ENCODE results near the gene SCD5. TPM values are rescaled to one million over a fixed set of nuclear protein-coding genes. Genes with fewer than 3 reads are reported as not detected.

SCD5 gene
- total and polyA plus RNA-seq, 2 of the 8 experiments (the other 6 are each of a cell fraction or from before 2014, with no cell fraction given): 0.92 to 1.2 TPM

DNA sequence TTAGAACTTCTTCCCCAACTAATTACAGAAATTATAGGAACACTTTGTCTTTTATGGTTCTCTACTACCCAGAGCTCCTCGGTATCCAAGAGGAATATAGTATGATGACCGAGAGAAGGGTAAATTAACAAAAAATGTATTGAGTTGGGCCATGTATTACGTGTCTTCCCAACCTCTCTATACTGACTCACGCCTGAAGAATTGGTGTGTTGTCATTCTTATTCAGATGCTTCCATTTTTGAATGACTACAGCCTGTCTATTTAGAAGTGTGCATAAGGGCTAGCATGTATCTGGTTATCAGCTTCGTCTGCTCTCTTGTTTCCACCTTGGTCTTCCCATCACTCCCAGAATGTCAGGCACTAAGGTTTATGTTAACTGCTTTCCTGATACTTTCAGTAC is 24.5 kb upstream of the SCD5 start:
- no peak overlapping the region for H3K14ac ChIP-seq (ENCODE audit: insufficient read length)
- H3K4ac ChIP-seq (replicated peaks; ENCODE audit: insufficient read length, low read depth, low read length): no peak overlapping the region
- H2BK15ac ChIP-seq (ENCODE audit: low read length): no peak overlapping the region
- H4K91ac ChIP-seq (replicated peaks; ENCODE audit: insufficient read length, low read length): no peak overlapping the region
- H3K27ac ChIP-seq (ENCODE audit: low read depth, low read length): no peak overlapping the region
- no peak overlapping the region for H3K23ac ChIP-seq (ENCODE audit: insufficient read length)
- no peaks in the 10 kb centered on the region for H3K27me3 ChIP-seq (replicated peaks in 1 of 4; ENCODE audit: control insufficient read depth in 3 of 4, extremely low read depth in 1 of 4, insufficient read depth in 3 of 4, low read length in 3 of 4)
- H3K23me2 ChIP-seq (ENCODE audit: low read depth, low read length): no peaks in the 10 kb centered on the region
- H3K79me1 ChIP-seq (ENCODE audit: low read depth, low read length): no peaks in the 10 kb centered on the region
- H4K20me1 ChIP-seq (replicated peaks in 1 of 2; ENCODE audit: control insufficient read depth in 1 of 2, insufficient read depth in 2 of 2, low read length in 2 of 2): peaks cover 2 to 6% of the 10 kb centered on the region in 2 experiments
- no peak overlapping the region for H3K9ac ChIP-seq (replicated peaks in 1 of 4; ENCODE audit: extremely low read depth in 1 of 4, low read depth in 3 of 4, low read length in 3 of 4)
- no peak overlapping the region for H2BK120ac ChIP-seq (replicated peaks; ENCODE audit: low read depth, low read length)
- no peak overlapping the region for H4K5ac ChIP-seq (ENCODE audit: insufficient read length, low read depth, low read length)
- WGBS, 2 experiments (ENCODE audit: extremely low coverage in 1 of 2, insufficient coverage in 1 of 2, insufficient read length in 1 of 2, insufficient replicate concordance in 2 of 2, low coverage in 1 of 2, low lambda C conversion rate in 2 of 2, missing lambda C conversion rate in 1 of 2): 90% methylated on average over 5 of the region's 5 CpGs; no CpG with 5 or more reads in 1 of the 2 experiments
- no peaks in the 10 kb centered on the region for H3K9me3 ChIP-seq (ENCODE audit: insufficient read depth in 2 of 2, low read depth in 1 of 2, low read length in 1 of 2)
- H2AFZ ChIP-seq (ENCODE audit: low read length): no peak overlapping the region
- no peak overlapping the region for H2BK12ac ChIP-seq (ENCODE audit: low read depth, low read length)
- no peak overlapping the region for H3K4me2 ChIP-seq (ENCODE audit: insufficient read depth in 1 of 2, low read depth in 2 of 2, low read length in 2 of 2)
- no peak overlapping the region for H4K8ac ChIP-seq (ENCODE audit: extremely low read depth, insufficient read depth, low read length)
- ChIA-PET POLR2A (ENCODE audit: partially characterized antibody) (interaction anchor here (1.1 kb wide), 1 partner anchor 9 kb away, joined by 3 read pairs; no protein-coding TSS in a partner anchor), CTCF (ENCODE audit: partially characterized antibody) (interaction anchor here (1.6 kb wide), 1 partner anchor 84 kb away, joined by 3 read pairs; no protein-coding TSS in a partner anchor)
- no peaks in the 10 kb centered on the region for H3K4me1 ChIP-seq (replicated peaks in 1 of 4; ENCODE audit: control insufficient read depth in 3 of 4, insufficient read depth in 4 of 4, low read length in 3 of 4)
- no peak for FAIRE-seq
- no peaks in the 10 kb centered on the region for H3K79me2 ChIP-seq (ENCODE audit: control insufficient read depth in 1 of 2, insufficient read depth in 2 of 2, low read length in 2 of 2)
- no peak overlapping the region for H3K4me3 ChIP-seq (ENCODE audit: extremely low read depth in 1 of 4, insufficient read depth in 2 of 4, low read depth in 3 of 4, low read length in 4 of 4)
- no peak overlapping the region for H2BK5ac ChIP-seq (ENCODE audit: low read depth, low read length)
- no peak overlapping the region for H3K56ac ChIP-seq (replicated peaks; ENCODE audit: insufficient read length, low read depth, low read length)
- H2AK5ac ChIP-seq (ENCODE audit: low read depth, low read length): no peak overlapping the region
- no peak overlapping the region for H2BK20ac ChIP-seq (ENCODE audit: low read length)
- H3K18ac ChIP-seq (ENCODE audit: extremely low read depth, low read length): no peak overlapping the region
- H3K36me3 ChIP-seq (ENCODE audit: control insufficient read depth in 2 of 4, insufficient read depth in 4 of 4, low read length in 3 of 4): peaks cover 14 to 84% (median 62%) of the 10 kb centered on the region in 4 experiments; a peak in 7 of 8 replicates
- no peak for DNase-seq (ENCODE audit: low read depth in 1 of 2, low spot score in 2 of 2)
- TF ChIP-seq EP300 (IDR thresholded peaks at IDR 0.05; ENCODE audit: borderline replicate concordance in 1 of 2, low read depth in 2 of 2, low read length in 2 of 2) (no peak), BACH1 (IDR thresholded peaks at IDR 0.05; ENCODE audit: low read length) (no peak), TBP (IDR thresholded peaks at IDR 0.05; ENCODE audit: low read depth, low read length) (no peak), RAD21 (IDR thresholded peaks at IDR 0.05 in 1 of 2, conservative IDR thresholded peaks at IDR 0.05 in 1 of 2; ENCODE audit: low read depth in 2 of 2, low read length in 2 of 2) (no peak), RXRA (IDR thresholded peaks at IDR 0.05; ENCODE audit: insufficient read depth, low read depth, low read length) (no peak), JUN (IDR thresholded peaks at IDR 0.05; ENCODE audit: low read depth, low read length) (no peak), CHD2 (IDR thresholded peaks at IDR 0.05; ENCODE audit: low read length) (no peak), SIX5 (IDR thresholded peaks at IDR 0.05; ENCODE audit: low read depth, low read length) (no peak), POLR2AphosphoS5 (IDR thresholded peaks at IDR 0.05; ENCODE audit: low read depth, low read length) (no peak), POU5F1 (IDR thresholded peaks at IDR 0.05; ENCODE audit: low read depth, low read length) (no peak), E2F6 (IDR thresholded peaks at IDR 0.05) (no peak), HDAC2 (IDR thresholded peaks at IDR 0.05; ENCODE audit: borderline replicate concordance in 1 of 2, low read depth in 2 of 2, low read length in 2 of 2) (no peak), ASH2L (IDR thresholded peaks at IDR 0.05; ENCODE audit: low read length) (no peak), GABPA (IDR thresholded peaks at IDR 0.05; ENCODE audit: borderline replicate concordance, insufficient read depth, low read length) (no peak)
